Measurements from ENCODE around the gene ZNF672.

ZNF672 gene

DNA sequence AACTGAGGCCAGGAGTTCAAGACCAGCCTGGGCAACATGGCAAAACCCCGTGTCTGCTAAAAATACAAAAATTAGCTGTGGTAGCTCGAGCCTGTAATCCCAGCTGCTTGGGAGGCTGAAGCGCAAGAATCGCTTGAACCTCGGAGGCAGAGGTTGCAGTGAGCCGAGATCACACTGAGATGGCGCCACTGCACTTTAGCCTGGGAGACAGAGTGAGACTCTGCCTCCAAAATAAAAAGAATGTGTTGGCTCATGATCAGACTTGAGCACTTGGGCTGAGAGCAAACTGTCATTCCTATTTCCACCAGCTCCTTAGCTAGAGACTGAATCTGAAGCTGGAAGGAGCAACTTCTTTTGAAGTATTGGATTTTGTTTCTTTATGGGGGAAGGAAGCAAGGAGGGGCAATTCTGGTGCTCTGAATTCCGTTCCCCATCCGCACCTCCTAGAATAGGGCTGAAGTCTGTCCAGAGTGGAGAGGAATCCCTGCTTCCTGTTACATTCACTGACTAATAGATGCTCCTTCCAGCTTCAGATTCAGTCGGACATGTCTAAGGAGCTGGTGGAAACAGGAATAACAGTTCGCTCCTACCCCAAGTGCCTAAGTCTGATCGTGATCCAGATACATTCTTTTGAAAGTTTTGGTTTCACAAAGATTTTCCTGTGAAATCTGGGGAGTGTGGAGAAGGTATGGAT is 3.8 kb downstream of the ZNF672 start:
- peaks cover 4% of the 10 kb centered on the region; the same call in 1 of the 2 replicates for H4K20me1 ChIP-seq (ENCODE audit: control insufficient read depth, insufficient read depth, low read depth, low read length)
- no peak overlapping the region for H3K4me3 ChIP-seq (ENCODE audit: low read length)
- peaks cover 17% of the 10 kb centered on the region for H3K4me1 ChIP-seq (ENCODE audit: control insufficient read depth, low read length)
- no peak for TF ChIP-seq EZH2phosphoT487 (IDR thresholded peaks at IDR 0.05; ENCODE audit: borderline replicate concordance, low read length)
- TF ChIP-seq, protein P1, sequence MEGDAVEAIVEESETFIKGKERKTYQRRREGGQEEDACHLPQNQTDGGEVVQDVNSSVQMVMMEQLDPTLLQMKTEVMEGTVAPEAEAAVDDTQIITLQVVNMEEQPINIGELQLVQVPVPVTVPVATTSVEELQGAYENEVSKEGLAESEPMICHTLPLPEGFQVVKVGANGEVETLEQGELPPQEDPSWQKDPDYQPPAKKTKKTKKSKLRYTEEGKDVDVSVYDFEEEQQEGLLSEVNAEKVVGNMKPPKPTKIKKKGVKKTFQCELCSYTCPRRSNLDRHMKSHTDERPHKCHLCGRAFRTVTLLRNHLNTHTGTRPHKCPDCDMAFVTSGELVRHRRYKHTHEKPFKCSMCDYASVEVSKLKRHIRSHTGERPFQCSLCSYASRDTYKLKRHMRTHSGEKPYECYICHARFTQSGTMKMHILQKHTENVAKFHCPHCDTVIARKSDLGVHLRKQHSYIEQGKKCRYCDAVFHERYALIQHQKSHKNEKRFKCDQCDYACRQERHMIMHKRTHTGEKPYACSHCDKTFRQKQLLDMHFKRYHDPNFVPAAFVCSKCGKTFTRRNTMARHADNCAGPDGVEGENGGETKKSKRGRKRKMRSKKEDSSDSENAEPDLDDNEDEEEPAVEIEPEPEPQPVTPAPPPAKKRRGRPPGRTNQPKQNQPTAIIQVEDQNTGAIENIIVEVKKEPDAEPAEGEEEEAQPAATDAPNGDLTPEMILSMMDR (IDR thresholded peaks at IDR 0.05; ENCODE audit: low read depth, low read length, poor library complexity, severe bottlenecking) = peak; percentile 71
- no peaks in the 10 kb centered on the region for H3K27me3 ChIP-seq (ENCODE audit: control insufficient read depth, low read length)
- peaks cover 39% of the 10 kb centered on the region for H3K36me3 ChIP-seq (ENCODE audit: control insufficient read depth, low read length)
- peaks cover 4% of the 10 kb centered on the region; the same call in 1 of the 2 replicates for H3F3A ChIP-seq (ENCODE audit: control insufficient read depth, insufficient read depth)
- H3K4me2 ChIP-seq (ENCODE audit: low read length) = no peak overlapping the region
- H3K9me3 ChIP-seq (ENCODE audit: control insufficient read depth, insufficient read depth, low read length) = no peaks in the 10 kb centered on the region
- no peak overlapping the region for H3K27ac ChIP-seq (ENCODE audit: low read depth, low read length)
- H3K79me2 ChIP-seq (ENCODE audit: control insufficient read depth, low read length) = peaks cover 43% of the 10 kb centered on the region
- H3K9me2 ChIP-seq (replicated peaks; ENCODE audit: control insufficient read depth, low read length) = no peaks in the 10 kb centered on the region

DNA sequence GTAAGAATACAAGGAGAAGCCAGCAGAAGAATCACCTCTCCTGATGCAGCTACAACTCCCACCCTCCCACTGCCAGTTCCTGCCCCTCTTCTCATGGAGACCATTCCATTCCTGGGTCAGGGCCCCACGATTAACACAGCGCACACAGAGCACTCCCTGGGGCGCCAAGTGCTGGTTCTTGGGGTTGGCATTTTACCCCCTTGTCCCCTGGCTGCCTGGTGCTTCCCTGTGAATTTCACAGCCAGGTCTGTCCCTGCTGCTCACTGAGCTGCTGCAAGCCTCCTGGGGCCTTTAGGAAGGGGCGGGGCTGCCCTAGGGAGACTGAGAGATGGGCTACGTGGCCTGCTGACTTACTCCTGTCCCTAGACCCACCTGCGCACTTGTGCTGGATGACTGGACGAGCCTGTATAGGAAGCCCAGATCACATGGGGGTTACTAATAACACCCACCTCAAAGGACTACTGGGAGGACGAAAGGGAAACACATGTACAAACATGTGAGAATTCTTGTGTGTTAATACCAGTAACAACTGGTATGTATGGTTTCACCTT is 4.8 kb downstream of the ZNF672 start:
- H3K4me1 ChIP-seq (ENCODE audit: control insufficient read depth, low read length) = peaks cover 9% of the 10 kb centered on the region
- peaks cover 49% of the 10 kb centered on the region for H3K36me3 ChIP-seq (ENCODE audit: control insufficient read depth, low read length)
- H3K79me2 ChIP-seq (ENCODE audit: control insufficient read depth, low read length) = peaks cover 43% of the 10 kb centered on the region

DNA sequence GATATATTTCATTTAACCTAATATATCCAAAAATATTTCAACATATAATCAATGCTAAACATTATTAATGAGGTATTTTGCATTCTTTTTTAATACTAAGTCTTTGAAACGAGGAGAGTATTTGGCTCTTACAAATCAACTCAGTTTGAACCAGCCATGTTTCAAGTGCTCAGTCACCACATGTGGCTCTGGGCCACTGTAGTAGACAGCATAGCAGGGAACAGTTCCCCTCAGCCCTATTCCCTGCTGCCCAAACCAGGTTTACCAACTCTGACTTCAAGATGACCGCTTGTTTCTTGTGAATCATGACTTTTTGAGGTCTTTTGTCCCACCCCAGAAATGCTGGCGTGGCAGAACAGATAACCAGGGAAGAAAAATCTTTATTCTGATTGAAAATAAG is 5.7 kb downstream of the ZNF672 start:
- no peak overlapping the region for H3K27ac ChIP-seq (ENCODE audit: low read depth, low read length)
- H3F3A ChIP-seq (ENCODE audit: control insufficient read depth, insufficient read depth) = peaks cover 4% of the 10 kb centered on the region; the same call in 1 of the 2 replicates
- H3K4me1 ChIP-seq (ENCODE audit: control insufficient read depth, low read length) = peaks cover 9% of the 10 kb centered on the region
- peaks cover 38% of the 10 kb centered on the region for H3K79me2 ChIP-seq (ENCODE audit: control insufficient read depth, low read length)
- H3K4me3 ChIP-seq (ENCODE audit: low read length) = no peak overlapping the region
- H3K4me2 ChIP-seq (ENCODE audit: low read length) = no peak overlapping the region
- H3K36me3 ChIP-seq (ENCODE audit: control insufficient read depth, low read length) = peaks cover 52% of the 10 kb centered on the region
- no peaks in the 10 kb centered on the region for H3K9me3 ChIP-seq (ENCODE audit: control insufficient read depth, insufficient read depth, low read length)
- H3K27me3 ChIP-seq (ENCODE audit: control insufficient read depth, low read length) = no peaks in the 10 kb centered on the region
- H3K9me2 ChIP-seq (replicated peaks; ENCODE audit: control insufficient read depth, low read length) = no peaks in the 10 kb centered on the region
- TF ChIP-seq, protein P1 (IDR thresholded peaks at IDR 0.05; ENCODE audit: low read depth, low read length, poor library complexity, severe bottlenecking) = no peak
- TF ChIP-seq EZH2phosphoT487 (IDR thresholded peaks at IDR 0.05; ENCODE audit: borderline replicate concordance, low read length) = no peak
- peaks cover 4% of the 10 kb centered on the region; the same call in 1 of the 2 replicates for H4K20me1 ChIP-seq (ENCODE audit: control insufficient read depth, insufficient read depth, low read depth, low read length)

More for the DNA sequence above, 4.8 kb downstream of the ZNF672 start:
- no peaks in the 10 kb centered on the region for H3K9me2 ChIP-seq (replicated peaks; ENCODE audit: control insufficient read depth, low read length)
- H3K4me2 ChIP-seq (ENCODE audit: low read length) = no peak overlapping the region
- no peak overlapping the region for H3K4me3 ChIP-seq (ENCODE audit: low read length)
- peaks cover 4% of the 10 kb centered on the region; the same call in 1 of the 2 replicates for H4K20me1 ChIP-seq (ENCODE audit: control insufficient read depth, insufficient read depth, low read depth, low read length)
- no peaks in the 10 kb centered on the region for H3K27me3 ChIP-seq (ENCODE audit: control insufficient read depth, low read length)
- TF ChIP-seq, protein P1 (IDR thresholded peaks at IDR 0.05; ENCODE audit: low read depth, low read length, poor library complexity, severe bottlenecking) = no peak
- no peak for TF ChIP-seq EZH2phosphoT487 (IDR thresholded peaks at IDR 0.05; ENCODE audit: borderline replicate concordance, low read length)
- peaks cover 4% of the 10 kb centered on the region; the same call in 1 of the 2 replicates for H3F3A ChIP-seq (ENCODE audit: control insufficient read depth, insufficient read depth)
- H3K9me3 ChIP-seq (ENCODE audit: control insufficient read depth, insufficient read depth, low read length) = no peaks in the 10 kb centered on the region
- no peak overlapping the region for H3K27ac ChIP-seq (ENCODE audit: low read depth, low read length)
